Astrocyte (in vitro differentiated cells and primary cell): ENCODE results near the gene MAPK10. TPM values are rescaled to one million over a fixed set of nuclear protein-coding genes. Genes with fewer than 3 reads are reported as not detected.
A peak's percentile ranks its signal among the peaks of the same experiment; 100 is the strongest.

ENCODE experiments used
- DNase-seq: peaks from one replicate; pipeline ENCODE4 v3.0.0-alpha.2; 2010; ENCODE audit warnings: low read depth
- FAIRE-seq: peaks from 2 replicates; lab custom pipeline; 2011; peaks lifted over from hg19 to GRCh38; lab: Jason Lieb, UNC
- H2AFZ ChIP-seq: 2 replicates; pipeline ENCODE4 v1.6.0; 2012; ENCODE audit warnings: low read depth, low read length, inconsistent platforms
- H3K27ac ChIP-seq: 2 replicates; pipeline ENCODE4 v1.5.1; 2011; ENCODE audit warnings: low read depth, low read length, inconsistent platforms
- H3K27me3 ChIP-seq: 2 replicates; pipeline ENCODE4 v1.6.0; 2011; ENCODE audit warnings: low read length, inconsistent platforms; ENCODE audit not compliant: insufficient read depth
- H3K36me3 ChIP-seq: 2 replicates; pipeline ENCODE4 v1.5.1; 2011; ENCODE audit warnings: low read length, inconsistent platforms; ENCODE audit not compliant: insufficient read depth
- H3K4me1 ChIP-seq: 2 replicates; pipeline ENCODE4 v1.5.1; 2011; ENCODE audit warnings: low read length, inconsistent platforms; ENCODE audit not compliant: insufficient read depth
- H3K4me2 ChIP-seq: 2 replicates; pipeline ENCODE4 v1.6.0; 2012; ENCODE audit warnings: low read length, inconsistent platforms
- H3K4me3 ChIP-seq: 2 replicates; pipeline ENCODE4 v1.5.1; 2011; ENCODE audit warnings: low read depth, mild to moderate bottlenecking, low read length, inconsistent platforms; ENCODE audit not compliant: insufficient read depth
- H3K79me2 ChIP-seq: 2 replicates; pipeline ENCODE4 v1.6.0; 2012; ENCODE audit warnings: mild to moderate bottlenecking, low read length, inconsistent platforms; ENCODE audit not compliant: insufficient read depth
- H3K9ac ChIP-seq: 2 replicates; pipeline ENCODE4 v1.6.0; 2012; ENCODE audit warnings: mild to moderate bottlenecking, low read length, inconsistent platforms
- H3K9me3 ChIP-seq: 2 replicates; pipeline ENCODE4 v1.5.1; 2012; ENCODE audit warnings: low read depth, mild to moderate bottlenecking, low read length, inconsistent platforms; ENCODE audit not compliant: insufficient read depth
- H4K20me1 ChIP-seq: 2 replicates; pipeline ENCODE4 v1.6.0; 2012; ENCODE audit warnings: low read length, inconsistent platforms; ENCODE audit not compliant: insufficient read depth
- H3K27ac Mint-ChIP-seq: one replicate; pipeline ENCODE4 v1.8.0; 2021; ENCODE audit warnings: mild to moderate bottlenecking, mixed read lengths; ENCODE audit not compliant: unreplicated experiment
- H3K27me3 Mint-ChIP-seq: one replicate; pipeline ENCODE4 v1.8.0; 2021; ENCODE audit warnings: low read depth, mixed read lengths; ENCODE audit not compliant: unreplicated experiment
- H3K36me3 Mint-ChIP-seq: one replicate; pipeline ENCODE4 v1.8.0; 2021; ENCODE audit warnings: low read depth, mixed read lengths; ENCODE audit not compliant: unreplicated experiment
- H3K4me1 Mint-ChIP-seq: one replicate; pipeline ENCODE4 v1.8.0; 2021; ENCODE audit warnings: low read depth, mixed read lengths; ENCODE audit not compliant: unreplicated experiment
- H3K4me3 Mint-ChIP-seq: one replicate; pipeline ENCODE4 v1.8.0; 2021; ENCODE audit warnings: mild to moderate bottlenecking, moderate library complexity, mixed read lengths; ENCODE audit not compliant: unreplicated experiment
- H3K9me3 Mint-ChIP-seq: one replicate; pipeline ENCODE4 v1.8.0; 2021; ENCODE audit warnings: mild to moderate bottlenecking, mixed read lengths; ENCODE audit not compliant: unreplicated experiment
- EZH2 ChIP-seq: IDR thresholded peaks from 2 replicates; pipeline ENCODE4 v1.6.1; 2012; ENCODE audit warnings: mild to moderate bottlenecking, low read length, inconsistent platforms; ENCODE audit not compliant: insufficient read depth
- total RNA-seq: library from RNA; stranded (reverse); gene quantifications from 2 replicates; pipeline ENCODE4 v1.2.1, GENCODE V29; 2021
- TF ChIP-seq, protein P1 (sequence below): IDR thresholded peaks from 2 replicates; pipeline ENCODE4 v1.5.1; 2011; ENCODE audit warnings: low read depth, mild to moderate bottlenecking, inconsistent platforms, low read length, moderate library complexity; ENCODE audit not compliant: insufficient read depth

Gene MAPK10
- total RNA-seq, 1 donor from 2014 or later = 7.5 TPM

DNA sequence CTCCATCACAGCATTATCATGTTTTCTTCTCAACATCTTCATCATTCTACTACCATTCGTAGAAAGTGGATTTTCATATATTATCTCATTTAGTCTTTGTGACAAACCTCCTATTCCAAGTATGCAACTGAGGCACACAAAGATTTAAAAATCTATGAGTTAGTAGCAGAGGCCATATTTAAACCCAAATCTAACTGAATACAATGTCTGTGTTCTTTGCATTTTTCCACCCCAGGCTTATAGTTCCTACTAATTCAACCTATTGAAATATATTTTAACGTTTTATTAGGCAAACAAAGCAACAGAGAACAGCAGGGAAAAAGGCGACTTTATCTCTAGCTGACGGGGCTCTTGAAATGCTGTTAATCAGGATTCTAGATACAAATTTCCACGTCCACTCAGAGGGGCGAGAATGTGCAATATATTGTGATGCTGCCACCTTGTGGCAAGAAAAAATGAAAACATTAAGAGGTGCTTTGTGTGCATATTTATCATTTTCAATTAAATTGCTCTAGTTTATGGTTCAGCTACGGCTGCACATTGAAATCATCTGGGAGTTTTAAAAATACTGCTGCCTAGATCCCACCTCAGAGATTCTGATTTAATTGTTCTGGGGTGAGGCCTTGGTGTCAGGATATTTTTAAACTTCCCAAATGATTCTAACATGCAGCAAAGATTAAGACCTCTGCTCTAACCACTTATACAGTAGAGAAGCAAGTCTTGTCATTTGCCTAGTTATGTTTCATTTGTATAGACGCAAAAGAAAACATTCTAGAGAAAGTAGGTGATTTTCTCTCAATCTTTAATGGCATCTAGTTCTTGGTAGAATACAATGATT, 315.9 kb downstream of the MAPK10 start:
- no peaks in the 10 kb centered on the region for H4K20me1 ChIP-seq
- no peak overlapping the region for H3K9ac ChIP-seq
- H2AFZ ChIP-seq = peak overlapping the region; percentile 3
- no peaks in the 10 kb centered on the region for H3K27me3 ChIP-seq
- Mint-ChIP-seq H3K4me3 (no peak overlapping the region), H3K27ac (no peak overlapping the region), H3K27me3 (no peaks in the 10 kb centered on the region), H3K9me3 (no peaks in the 10 kb centered on the region), H3K4me1 (no peaks in the 10 kb centered on the region), H3K36me3 (no peaks in the 10 kb centered on the region)
- DNase-seq (no peak), FAIRE-seq (peak; percentile 73)
- no peaks in the 10 kb centered on the region for H3K36me3 ChIP-seq
- H3K27ac ChIP-seq = no peak overlapping the region
- no peaks in the 10 kb centered on the region for H3K9me3 ChIP-seq
- H3K4me2 ChIP-seq = no peak overlapping the region
- H3K4me1 ChIP-seq = no peaks in the 10 kb centered on the region
- no peaks in the 10 kb centered on the region for H3K79me2 ChIP-seq
- no peak overlapping the region for H3K4me3 ChIP-seq
- no peak for TF ChIP-seq EZH2
- TF ChIP-seq, protein P1, sequence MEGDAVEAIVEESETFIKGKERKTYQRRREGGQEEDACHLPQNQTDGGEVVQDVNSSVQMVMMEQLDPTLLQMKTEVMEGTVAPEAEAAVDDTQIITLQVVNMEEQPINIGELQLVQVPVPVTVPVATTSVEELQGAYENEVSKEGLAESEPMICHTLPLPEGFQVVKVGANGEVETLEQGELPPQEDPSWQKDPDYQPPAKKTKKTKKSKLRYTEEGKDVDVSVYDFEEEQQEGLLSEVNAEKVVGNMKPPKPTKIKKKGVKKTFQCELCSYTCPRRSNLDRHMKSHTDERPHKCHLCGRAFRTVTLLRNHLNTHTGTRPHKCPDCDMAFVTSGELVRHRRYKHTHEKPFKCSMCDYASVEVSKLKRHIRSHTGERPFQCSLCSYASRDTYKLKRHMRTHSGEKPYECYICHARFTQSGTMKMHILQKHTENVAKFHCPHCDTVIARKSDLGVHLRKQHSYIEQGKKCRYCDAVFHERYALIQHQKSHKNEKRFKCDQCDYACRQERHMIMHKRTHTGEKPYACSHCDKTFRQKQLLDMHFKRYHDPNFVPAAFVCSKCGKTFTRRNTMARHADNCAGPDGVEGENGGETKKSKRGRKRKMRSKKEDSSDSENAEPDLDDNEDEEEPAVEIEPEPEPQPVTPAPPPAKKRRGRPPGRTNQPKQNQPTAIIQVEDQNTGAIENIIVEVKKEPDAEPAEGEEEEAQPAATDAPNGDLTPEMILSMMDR = peak; percentile 70

DNA sequence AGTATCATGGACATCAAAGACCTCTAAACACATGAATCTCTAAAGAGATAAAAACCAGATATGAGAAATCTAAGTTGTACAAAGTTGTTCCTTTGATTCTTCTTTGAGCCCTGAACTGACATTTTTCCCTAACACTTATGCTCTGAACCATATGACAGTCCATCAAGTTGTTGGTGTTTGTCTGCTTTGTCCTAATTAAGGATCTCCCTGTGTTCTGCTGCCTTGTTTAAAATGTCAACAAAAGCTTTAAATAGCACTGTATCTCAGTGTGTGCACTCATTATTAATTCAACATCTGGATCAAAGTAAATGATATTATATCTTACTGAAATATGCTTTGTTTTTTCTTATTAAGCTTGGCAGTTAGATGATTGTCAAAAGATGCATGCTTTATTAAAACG, 321.8 kb downstream of the MAPK10 start:
- no peaks in the 10 kb centered on the region for H3K36me3 Mint-ChIP-seq
- Histone ChIP-seq H3K36me3 (no peaks in the 10 kb centered on the region), H3K27me3 (no peaks in the 10 kb centered on the region), H3K4me3 (no peak overlapping the region), H3K4me2 (no peak overlapping the region), H3K9me3 (no peaks in the 10 kb centered on the region), H3K9ac (no peak overlapping the region), H2AFZ (no peak overlapping the region), H3K4me1 (peaks cover 25% of the 10 kb centered on the region), H3K27ac (no peak overlapping the region), H4K20me1 (no peaks in the 10 kb centered on the region), H3K79me2 (no peaks in the 10 kb centered on the region)
- no peak overlapping the region for H3K4me3 Mint-ChIP-seq
- no peak for DNase-seq
- no peak overlapping the region for H3K27ac Mint-ChIP-seq
- H3K27me3 Mint-ChIP-seq = no peaks in the 10 kb centered on the region
- TF ChIP-seq, protein P1 = no peak
- no peak for TF ChIP-seq EZH2
- FAIRE-seq = peak; percentile 26
- peaks cover 15% of the 10 kb centered on the region for H3K4me1 Mint-ChIP-seq
- H3K9me3 Mint-ChIP-seq = no peaks in the 10 kb centered on the region

DNA sequence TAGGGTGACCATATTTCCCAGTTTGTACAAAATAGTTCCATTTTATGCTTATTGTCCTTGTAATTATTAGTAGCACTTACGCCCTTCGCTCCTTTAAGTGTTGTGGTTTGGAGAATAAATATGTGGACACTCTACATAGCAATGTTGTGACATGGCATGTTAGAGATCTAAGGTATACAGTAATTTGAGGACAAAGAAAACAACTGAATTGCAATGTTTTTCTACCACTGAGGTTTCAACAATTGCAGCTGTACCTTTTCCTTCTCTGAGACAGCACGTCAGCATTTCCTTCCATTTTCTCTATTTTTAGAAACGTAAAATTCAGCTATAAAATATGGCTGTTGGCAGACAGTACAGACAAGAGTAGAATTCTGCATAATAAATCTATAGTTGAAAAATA, 323.1 kb downstream of the MAPK10 start:
- DNase-seq = peak; percentile 80
- no peaks in the 10 kb centered on the region for H3K36me3 ChIP-seq
- H3K4me2 ChIP-seq = peak overlapping the region; percentile 67
- H3K9me3 ChIP-seq = no peaks in the 10 kb centered on the region
- Mint-ChIP-seq H3K27ac (peak overlapping the region; percentile 49), H3K27me3 (no peaks in the 10 kb centered on the region), H3K36me3 (no peaks in the 10 kb centered on the region), H3K9me3 (no peaks in the 10 kb centered on the region), H3K4me1 (peaks cover 19% of the 10 kb centered on the region), H3K4me3 (no peak overlapping the region)
- H3K27me3 ChIP-seq = no peaks in the 10 kb centered on the region
- H3K4me3 ChIP-seq = peak overlapping the region; percentile 6
- no peak for TF ChIP-seq EZH2
- TF ChIP-seq, protein P1 = no peak
- no peaks in the 10 kb centered on the region for H4K20me1 ChIP-seq
- peaks cover 35% of the 10 kb centered on the region for H3K4me1 ChIP-seq
- no peak for FAIRE-seq
- peak overlapping the region; percentile 39 for H3K27ac ChIP-seq
- H3K79me2 ChIP-seq = no peaks in the 10 kb centered on the region
- no peak overlapping the region for H2AFZ ChIP-seq
- no peak overlapping the region for H3K9ac ChIP-seq
